ENCODE measurements around the gene SULT6B1.

The SULT6B1 gene

GRCh38 chr2:37203708-37204107 lies 15.2 kb upstream of the SULT6B1 start:
- TF ChIP-seq, protein P1, sequence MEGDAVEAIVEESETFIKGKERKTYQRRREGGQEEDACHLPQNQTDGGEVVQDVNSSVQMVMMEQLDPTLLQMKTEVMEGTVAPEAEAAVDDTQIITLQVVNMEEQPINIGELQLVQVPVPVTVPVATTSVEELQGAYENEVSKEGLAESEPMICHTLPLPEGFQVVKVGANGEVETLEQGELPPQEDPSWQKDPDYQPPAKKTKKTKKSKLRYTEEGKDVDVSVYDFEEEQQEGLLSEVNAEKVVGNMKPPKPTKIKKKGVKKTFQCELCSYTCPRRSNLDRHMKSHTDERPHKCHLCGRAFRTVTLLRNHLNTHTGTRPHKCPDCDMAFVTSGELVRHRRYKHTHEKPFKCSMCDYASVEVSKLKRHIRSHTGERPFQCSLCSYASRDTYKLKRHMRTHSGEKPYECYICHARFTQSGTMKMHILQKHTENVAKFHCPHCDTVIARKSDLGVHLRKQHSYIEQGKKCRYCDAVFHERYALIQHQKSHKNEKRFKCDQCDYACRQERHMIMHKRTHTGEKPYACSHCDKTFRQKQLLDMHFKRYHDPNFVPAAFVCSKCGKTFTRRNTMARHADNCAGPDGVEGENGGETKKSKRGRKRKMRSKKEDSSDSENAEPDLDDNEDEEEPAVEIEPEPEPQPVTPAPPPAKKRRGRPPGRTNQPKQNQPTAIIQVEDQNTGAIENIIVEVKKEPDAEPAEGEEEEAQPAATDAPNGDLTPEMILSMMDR (IDR thresholded peaks at IDR 0.05) = no peak
- H3K27ac ChIP-seq = no peak overlapping the region

GRCh38 chr2:37201766-37202165 lies 13.3 kb upstream of the SULT6B1 start:
- H3K27ac ChIP-seq = no peak overlapping the region
- TF ChIP-seq, protein P1 (IDR thresholded peaks at IDR 0.05) = no peak
- TF ChIP-seq ZFX (IDR thresholded peaks at IDR 0.05; ENCODE audit: borderline replicate concordance) = no peak

GRCh38 chr2:37201208-37201607 lies 12.7 kb upstream of the SULT6B1 start:
- no peak overlapping the region for H3K27ac ChIP-seq
- TF ChIP-seq, protein P1 (IDR thresholded peaks at IDR 0.05) = no peak
- TF ChIP-seq ZFX (IDR thresholded peaks at IDR 0.05; ENCODE audit: borderline replicate concordance) = no peak

- TF ChIP-seq, protein P1 (IDR thresholded peaks at IDR 0.05) = no peak
- no peak overlapping the region for H3K27ac ChIP-seq
Observed at GRCh38 chr2:37198681-37199065, 10.2 kb upstream of the SULT6B1 start.

GRCh38 chr2:37196320-37197195 lies 8.1 kb upstream of the SULT6B1 start, which contains the start of gene CEBPZOS:
Gene CEBPZOS (plus strand): TSS chr2:37196496. CDS start chr2:37199705, 3,209 bp downstream.
- peak within 1 kb of the TSS; percentile 65 for H3K27ac ChIP-seq
- TF ChIP-seq ZFX (IDR thresholded peaks at IDR 0.05; ENCODE audit: borderline replicate concordance) = no peak; the same call in 1 of the 2 replicates
- TF ChIP-seq, protein P1 (IDR thresholded peaks at IDR 0.05) = no peak

DNA sequence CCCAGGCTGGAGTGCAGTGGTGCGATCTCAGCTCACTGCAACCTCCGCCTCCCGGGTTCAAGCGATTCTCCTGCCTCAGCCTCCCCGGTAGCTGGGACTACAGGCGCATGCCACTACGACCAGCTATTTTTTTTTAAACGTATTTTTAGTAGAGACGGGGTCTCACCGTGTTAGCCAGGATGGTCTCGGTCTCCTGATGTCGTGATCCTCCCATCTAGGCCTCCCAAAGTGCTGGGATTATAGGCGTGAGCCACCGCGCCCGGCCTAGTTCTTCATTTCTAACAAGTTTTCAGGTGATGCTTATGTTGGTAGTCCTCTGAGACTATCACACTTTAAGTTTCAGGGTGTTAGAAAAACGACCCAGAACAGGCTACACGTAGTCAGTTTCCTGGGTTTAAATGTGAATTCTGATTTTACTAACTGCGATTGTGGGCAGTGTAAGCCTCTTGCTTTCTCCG lies 7.4 kb upstream of the SULT6B1 start:
- H3K27ac ChIP-seq = peak overlapping the region; percentile 65

- H3K27ac ChIP-seq = no peak overlapping the region
- TF ChIP-seq, protein P1 (IDR thresholded peaks at IDR 0.05) = no peak
- no peak for TF ChIP-seq ZFX (IDR thresholded peaks at IDR 0.05; ENCODE audit: borderline replicate concordance)
Observed at GRCh38 chr2:37192551-37192950, 4.1 kb upstream of the SULT6B1 start.

Measured in 22Rv1 (cell line).